Endodermal cell (in vitro differentiated cells): ENCODE measurements around the gene DISP1. TPM values are rescaled to one million over a fixed set of nuclear protein-coding genes. Genes with fewer than 3 reads are reported as not detected.

Source experiments
- DNase-seq: peaks from one replicate; pipeline ENCODE4 v3.0.0-alpha.2; 2017
- H3K27ac ChIP-seq: 2 replicates; pipeline ENCODE4 v1.5.1; 2013; ENCODE audit warnings: mild to moderate bottlenecking, low read depth, low read length, moderate library complexity
- H3K27me3 ChIP-seq: 2 replicates; pipeline ENCODE4 v1.6.1; 2013; ENCODE audit warnings: mild to moderate bottlenecking, low read length, moderate library complexity; ENCODE audit not compliant: insufficient read depth, control insufficient read depth, poor library complexity, severe bottlenecking
- H3K36me3 ChIP-seq: 2 replicates; pipeline ENCODE4 v1.7.0; 2013; ENCODE audit warnings: mild to moderate bottlenecking, low read length, moderate library complexity; ENCODE audit not compliant: control insufficient read depth, insufficient read depth
- H3K4me1 ChIP-seq: one replicate; pipeline ENCODE4 v1.7.0; 2013; ENCODE audit warnings: low read length; ENCODE audit not compliant: control insufficient read depth, insufficient read depth
- H3K4me3 ChIP-seq: 2 replicates; pipeline ENCODE4 v1.5.1; 2013; ENCODE audit warnings: mild to moderate bottlenecking, low read length, moderate library complexity
- H3K9ac ChIP-seq: 2 replicates; pipeline ENCODE4 v1.6.1; 2013; ENCODE audit warnings: mild to moderate bottlenecking, low read length, moderate library complexity; ENCODE audit not compliant: poor library complexity, severe bottlenecking; ENCODE audit errors: extremely low read depth
- H3K9me3 ChIP-seq: 2 replicates; pipeline ENCODE4 v1.6.1; 2013; ENCODE audit warnings: mild to moderate bottlenecking, low read length, moderate library complexity; ENCODE audit not compliant: control insufficient read depth
- H3K27ac Mint-ChIP-seq: 2 replicates; pipeline ENCODE4 v1.8.0; 2020; ENCODE audit warnings: mixed read lengths
- H3K27me3 Mint-ChIP-seq: 2 replicates; pipeline ENCODE4 v1.8.0; 2021; ENCODE audit warnings: mild to moderate bottlenecking, mixed read lengths; ENCODE audit not compliant: insufficient read depth
- H3K36me3 Mint-ChIP-seq: 2 replicates; pipeline ENCODE4 v1.8.0; 2020; ENCODE audit warnings: low read depth, mixed read lengths
- H3K4me1 Mint-ChIP-seq: 2 replicates; pipeline ENCODE4 v1.8.0; 2020; ENCODE audit warnings: mixed read lengths
- H3K4me3 Mint-ChIP-seq: 2 replicates; pipeline ENCODE4 v1.8.0; 2020; ENCODE audit warnings: mild to moderate bottlenecking, moderate library complexity, mixed read lengths
- H3K9me3 Mint-ChIP-seq: 2 replicates; pipeline ENCODE4 v1.8.0; 2020; ENCODE audit warnings: mild to moderate bottlenecking, mixed read lengths
- WGBS, 2 experiments: methylation state at CpG; one replicate each; pipeline versions ENCODE4 v1.1.5 to v1.1.7; 2013; ENCODE audit warnings: missing lambda C conversion rate in 2 of 2, mixed read lengths in 1 of 2; ENCODE audit not compliant: insufficient coverage in 1 of 2, insufficient read length in 1 of 2; 5-methylcytosine and 5-hydroxymethylcytosine counted together
- total RNA-seq, 2 donors: library from RNA; stranded (reverse); fragmentation: NEBNext Ultra II Directional in 1 of 2; extraction: Animal tissue kit (Norgen Biotek cat#: 25700) in 1 of 2; gene quantifications; 2 replicates in 1 of 2; 3 replicates in 1 of 2; pipeline ENCODE4 v1.2.1, GENCODE V29; 2021
- TF ChIP-seq, protein P1 (sequence below): fragments of 200-600 bp; sonication (generic); conservative IDR thresholded peaks from 2 replicates; pipeline ENCODE4 v1.5.0; 2021; ENCODE audit warnings: antibody characterized with exemption, mild to moderate bottlenecking

DISP1 gene
- total RNA-seq, 2 donors from 2014 or later: 6.1 to 7.5 TPM

DNA sequence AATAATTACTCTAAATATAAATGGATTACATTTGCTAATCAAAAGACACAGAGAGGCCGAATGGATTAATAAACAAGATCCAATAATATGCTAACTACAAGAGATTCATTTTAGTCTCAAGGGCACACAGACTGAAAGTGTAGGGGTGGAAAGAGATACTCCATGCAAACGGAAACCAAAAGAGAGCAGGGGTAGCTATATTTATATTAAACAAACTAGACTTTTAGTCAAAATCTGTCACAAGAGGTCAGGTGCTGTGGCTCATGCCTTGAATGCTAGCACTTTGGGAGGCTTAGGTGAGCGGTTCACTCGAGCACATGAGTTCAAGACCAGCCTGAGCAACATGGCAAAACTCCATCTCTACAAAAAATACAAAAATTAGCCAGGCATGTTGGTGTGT is 33.6 kb upstream of the DISP1 start:
- H3K4me1 Mint-ChIP-seq: peaks cover 2% of the 10 kb centered on the region
- no peak overlapping the region for H3K4me3 Mint-ChIP-seq
- TF ChIP-seq, protein P1, sequence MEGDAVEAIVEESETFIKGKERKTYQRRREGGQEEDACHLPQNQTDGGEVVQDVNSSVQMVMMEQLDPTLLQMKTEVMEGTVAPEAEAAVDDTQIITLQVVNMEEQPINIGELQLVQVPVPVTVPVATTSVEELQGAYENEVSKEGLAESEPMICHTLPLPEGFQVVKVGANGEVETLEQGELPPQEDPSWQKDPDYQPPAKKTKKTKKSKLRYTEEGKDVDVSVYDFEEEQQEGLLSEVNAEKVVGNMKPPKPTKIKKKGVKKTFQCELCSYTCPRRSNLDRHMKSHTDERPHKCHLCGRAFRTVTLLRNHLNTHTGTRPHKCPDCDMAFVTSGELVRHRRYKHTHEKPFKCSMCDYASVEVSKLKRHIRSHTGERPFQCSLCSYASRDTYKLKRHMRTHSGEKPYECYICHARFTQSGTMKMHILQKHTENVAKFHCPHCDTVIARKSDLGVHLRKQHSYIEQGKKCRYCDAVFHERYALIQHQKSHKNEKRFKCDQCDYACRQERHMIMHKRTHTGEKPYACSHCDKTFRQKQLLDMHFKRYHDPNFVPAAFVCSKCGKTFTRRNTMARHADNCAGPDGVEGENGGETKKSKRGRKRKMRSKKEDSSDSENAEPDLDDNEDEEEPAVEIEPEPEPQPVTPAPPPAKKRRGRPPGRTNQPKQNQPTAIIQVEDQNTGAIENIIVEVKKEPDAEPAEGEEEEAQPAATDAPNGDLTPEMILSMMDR: no peak
- Histone ChIP-seq H3K4me1 (no peaks in the 10 kb centered on the region), H3K9ac (no peak overlapping the region), H3K4me3 (no peak overlapping the region), H3K9me3 (no peaks in the 10 kb centered on the region), H3K27ac (no peak overlapping the region), H3K36me3 (no peaks in the 10 kb centered on the region), H3K27me3 (no peaks in the 10 kb centered on the region)
- no peaks in the 10 kb centered on the region for H3K9me3 Mint-ChIP-seq
- WGBS, 2 experiments: 71 to 87% methylated on average over 3 of the region's 4 CpGs
- H3K27me3 Mint-ChIP-seq: peaks cover 24% of the 10 kb centered on the region
- H3K27ac Mint-ChIP-seq: no peak overlapping the region
- no peaks in the 10 kb centered on the region for H3K36me3 Mint-ChIP-seq
- DNase-seq: no peak

DNA sequence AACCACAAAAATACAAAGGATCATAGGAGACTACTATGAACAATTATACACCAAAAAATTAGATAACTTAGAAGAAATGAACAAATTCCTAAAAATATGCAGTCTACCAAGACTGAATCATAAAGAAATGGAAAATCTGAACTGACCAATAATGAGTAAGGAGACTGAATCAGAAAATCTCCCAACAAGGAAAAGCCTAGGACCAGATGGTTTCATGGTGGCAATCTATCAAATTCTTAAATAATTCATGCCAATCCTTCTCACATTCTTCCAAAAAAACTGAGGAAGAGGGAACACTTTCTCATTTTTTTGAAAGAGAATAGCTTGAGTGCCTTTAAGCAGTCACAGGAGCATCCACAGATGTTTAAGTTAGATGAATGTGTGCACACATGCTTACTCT is 31.8 kb upstream of the DISP1 start:
- no peak overlapping the region for H3K27ac ChIP-seq
- Mint-ChIP-seq H3K4me3 (no peak overlapping the region), H3K9me3 (no peaks in the 10 kb centered on the region), H3K4me1 (peaks cover 2% of the 10 kb centered on the region), H3K36me3 (no peaks in the 10 kb centered on the region), H3K27ac (no peak overlapping the region), H3K27me3 (peaks cover 21% of the 10 kb centered on the region)
- H3K4me3 ChIP-seq: no peak overlapping the region
- no peaks in the 10 kb centered on the region for H3K36me3 ChIP-seq
- H3K9me3 ChIP-seq: no peaks in the 10 kb centered on the region
- TF ChIP-seq, protein P1: no peak
- H3K4me1 ChIP-seq: no peaks in the 10 kb centered on the region
- no peak overlapping the region for H3K9ac ChIP-seq
- H3K27me3 ChIP-seq: no peaks in the 10 kb centered on the region
- DNase-seq: no peak

DNA sequence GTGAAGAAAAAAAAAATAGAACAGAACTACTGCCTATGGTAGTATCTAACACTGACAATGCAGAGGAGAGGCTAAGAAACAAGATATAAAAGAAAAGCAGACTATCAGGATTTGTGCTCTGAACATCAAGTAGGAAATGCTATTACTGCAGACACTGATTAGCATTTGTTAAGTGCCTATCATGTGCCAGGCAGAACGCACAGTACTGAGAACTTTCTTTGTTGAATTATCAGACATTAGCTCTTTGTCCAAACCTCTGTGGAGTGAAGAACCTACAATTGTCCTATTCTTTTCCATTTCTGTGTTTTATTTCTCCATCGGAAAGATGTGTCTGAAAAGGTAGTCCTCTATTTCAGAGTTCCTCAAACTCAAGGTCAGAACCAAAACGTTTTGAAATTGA is 30.5 kb upstream of the DISP1 start:
- H3K36me3 Mint-ChIP-seq: no peaks in the 10 kb centered on the region
- no peaks in the 10 kb centered on the region for H3K9me3 Mint-ChIP-seq
- no peak overlapping the region for H3K27ac Mint-ChIP-seq
- H3K27me3 ChIP-seq: no peaks in the 10 kb centered on the region
- H3K27ac ChIP-seq: no peak overlapping the region
- no peaks in the 10 kb centered on the region for H3K4me1 ChIP-seq
- no peaks in the 10 kb centered on the region for H3K36me3 ChIP-seq
- H3K4me3 ChIP-seq: no peak overlapping the region
- no peak for DNase-seq
- no peak overlapping the region for H3K4me3 Mint-ChIP-seq
- H3K9me3 ChIP-seq: no peaks in the 10 kb centered on the region
- H3K4me1 Mint-ChIP-seq: peaks cover 2% of the 10 kb centered on the region
- H3K27me3 Mint-ChIP-seq: peaks cover 21% of the 10 kb centered on the region
- H3K9ac ChIP-seq: no peak overlapping the region
- WGBS, 2 experiments: 61 to 66% methylated on average over 2 to 3 of the region's 3 CpGs
- TF ChIP-seq, protein P1: no peak
